HepG2 (cell line): ENCODE measurements around the gene SPRED2. TPM values are rescaled to one million over a fixed set of nuclear protein-coding genes. Genes with fewer than 3 reads are reported as not detected.

Experiments
- ARID4A ChIP-seq: sonication (generic); formaldehyde crosslinking; IDR thresholded peaks from 2 replicates; pipeline ENCODE4 v1.5.0; 2020; ENCODE audit warnings: mild to moderate bottlenecking, missing genetic modification reagents, borderline replicate concordance
- DBP ChIP-seq: sonication (generic); formaldehyde crosslinking; IDR thresholded peaks from 2 replicates; pipeline ENCODE4 v1.4.0; 2020; ENCODE audit warnings: missing genetic modification reagents; ENCODE audit errors: not compliant biosample characterization
- DPF2 ChIP-seq: sonication (generic); formaldehyde crosslinking; IDR thresholded peaks from 2 replicates; pipeline ENCODE4 v1.4.0; 2020; ENCODE audit warnings: mild to moderate bottlenecking, low read depth, missing genetic modification reagents, borderline replicate concordance
- MIER3 ChIP-seq: IDR thresholded peaks from 2 replicates; pipeline ENCODE4 v1.6.1; 2016; ENCODE audit warnings: missing compliant biosample characterization, borderline replicate concordance
- NBN ChIP-seq: fragments of 450-650 bp; conservative IDR thresholded peaks from 2 replicates; pipeline ENCODE4 v1.6.1; 2017
- NFE2 ChIP-seq: sonication (generic); formaldehyde crosslinking; IDR thresholded peaks from 2 replicates; pipeline ENCODE4 v1.4.0; 2020; ENCODE audit warnings: missing genetic modification reagents
- RAD21 ChIP-seq: fragments of 450-650 bp; formaldehyde crosslinking; IDR thresholded peaks from 2 replicates; pipeline ENCODE4 v1.5.0; 2020; ENCODE audit warnings: mild to moderate bottlenecking
- RBM39 ChIP-seq: fragments of 200-400 bp; formaldehyde crosslinking; IDR thresholded peaks from one replicate; pipeline ENCODE4 v1.6.1; 2018; ENCODE audit warnings: antibody characterized with exemption, mild to moderate bottlenecking, low read depth, low read length; ENCODE audit not compliant: poor library complexity, severe bottlenecking
- SIN3B ChIP-seq: fragments of 150-350 bp; IDR thresholded peaks from 2 replicates; pipeline ENCODE4 v1.6.1; 2014; ENCODE audit warnings: low read length
- SMARCE1 ChIP-seq: fragments of 450-650 bp; IDR thresholded peaks from 2 replicates; pipeline ENCODE4 v1.6.1; 2017; ENCODE audit warnings: borderline replicate concordance
- SMC3 ChIP-seq: IDR thresholded peaks from 2 replicates; pipeline ENCODE4 v1.6.1; 2011; ENCODE audit warnings: low read length, improper control_type of control experiment
- SRSF9 ChIP-seq: fragments of 200-400 bp; formaldehyde crosslinking; IDR thresholded peaks from 2 replicates; pipeline ENCODE4 v1.6.1; 2018; ENCODE audit warnings: borderline replicate concordance, mild to moderate bottlenecking, low read depth, low read length; ENCODE audit not compliant: insufficient read depth, poor library complexity, severe bottlenecking
- TFAP4 ChIP-seq: sonication (generic); IDR thresholded peaks from 2 replicates; pipeline ENCODE4 v1.6.1; 2016; ENCODE audit warnings: low read depth, borderline replicate concordance
- ZBTB42 ChIP-seq: sonication (generic); formaldehyde crosslinking; IDR thresholded peaks from 2 replicates; pipeline ENCODE4 v1.5.0; 2020; ENCODE audit warnings: mild to moderate bottlenecking, missing genetic modification reagents
- ZFP36 ChIP-seq: fragments of 150-350 bp; IDR thresholded peaks from 2 replicates; pipeline ENCODE4 v1.6.1; 2018; ENCODE audit warnings: borderline replicate concordance, low read length, low read depth; ENCODE audit not compliant: partially characterized antibody
- ZNF207 ChIP-seq: fragments of 450-650 bp; IDR thresholded peaks from 2 replicates; pipeline ENCODE4 v1.6.1; 2016; ENCODE audit warnings: antibody characterized with exemption, borderline replicate concordance
- ZNF577 ChIP-seq: sonication (generic); formaldehyde crosslinking; IDR thresholded peaks from 2 replicates; pipeline ENCODE4 v1.4.0; 2020; ENCODE audit warnings: mild to moderate bottlenecking, low read depth, missing genetic modification reagents, borderline replicate concordance
- ZNF720 ChIP-seq: sonication (generic); formaldehyde crosslinking; IDR thresholded peaks from 2 replicates; pipeline ENCODE4 v1.4.0; 2020; ENCODE audit warnings: missing genetic modification reagents
- ZSCAN12 ChIP-seq: sonication (generic); formaldehyde crosslinking; IDR thresholded peaks from 2 replicates; pipeline ENCODE4 v1.9.0; 2021; ENCODE audit warnings: mild to moderate bottlenecking, missing genetic modification reagents
- polyA plus RNA-seq, 8 experiments: library from polyadenylated mRNA; depleted of rRNA in 3 of 8; stranded (reverse) in 7 of 8; unstranded in 1 of 8; fragments of >200 nt; fragmentation: Illumina TruSeq in 4 of 8; extraction: Trizol in 4 of 8; gene quantifications; 2 replicates each; pipeline versions ENCODE4 v1.2.1 to v1.2.3, GENCODE V29; 2011 to 2016; ENCODE audit warnings: low read depth in 4 of 8, missing spikeins in 1 of 8, mixed read lengths in 1 of 8; ENCODE audit not compliant: insufficient read depth in 1 of 8
- total RNA-seq, 5 experiments: library from RNA; depleted of rRNA; stranded (reverse); fragments of >200 nt; fragmentation: Illumina TruSeq; extraction: Trizol; gene quantifications; 2 replicates each; pipeline ENCODE4 v1.2.3, GENCODE V29; 2016; ENCODE audit warnings: low read depth in 1 of 5
- TF ChIP-seq, protein P1 (sequence below): IDR thresholded peaks from 2 replicates; pipeline ENCODE4 v1.6.1; 2016; ENCODE audit warnings: control low read depth
- TF ChIP-seq, protein P2 (sequence below): sonication (generic); formaldehyde crosslinking; IDR thresholded peaks from 2 replicates; pipeline ENCODE4 v1.5.1; 2020; ENCODE audit warnings: mild to moderate bottlenecking, moderate library complexity, missing genetic modification reagents

Gene SPRED2
- total and polyA plus RNA-seq, 2 of the 13 experiments (the other 11 are each of a cell fraction or from before 2014, with no cell fraction given): 13.0 to 37.0 TPM

DNA sequence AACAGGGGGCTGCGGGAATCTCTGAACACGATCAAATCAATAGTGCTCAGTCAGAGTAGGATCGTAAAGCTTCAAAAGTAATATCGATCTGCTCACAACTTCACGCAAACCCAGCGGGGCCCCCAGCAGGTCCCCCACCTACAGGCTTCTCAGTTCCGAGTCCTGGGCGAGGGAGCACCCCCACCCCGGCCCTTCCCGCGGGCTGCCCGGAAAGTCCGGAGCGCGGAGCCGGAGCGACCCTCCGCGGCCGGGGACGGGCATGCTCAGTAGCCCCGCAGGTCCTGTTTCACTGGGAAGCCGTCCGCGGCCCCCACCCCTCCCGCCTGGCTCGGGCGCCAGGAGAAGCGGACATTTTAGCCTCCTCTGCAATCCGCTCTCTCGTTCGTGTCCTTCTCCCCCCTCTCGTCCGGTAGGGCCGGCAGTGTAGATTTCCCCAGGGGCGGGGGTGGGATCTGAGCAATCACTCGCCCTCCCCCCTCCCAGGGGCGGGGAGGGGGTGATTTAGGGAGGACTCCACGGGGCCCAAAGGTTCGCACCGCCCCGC is 3.3 kb upstream of the SPRED2 start (continued):
- TF ChIP-seq, protein P1, sequence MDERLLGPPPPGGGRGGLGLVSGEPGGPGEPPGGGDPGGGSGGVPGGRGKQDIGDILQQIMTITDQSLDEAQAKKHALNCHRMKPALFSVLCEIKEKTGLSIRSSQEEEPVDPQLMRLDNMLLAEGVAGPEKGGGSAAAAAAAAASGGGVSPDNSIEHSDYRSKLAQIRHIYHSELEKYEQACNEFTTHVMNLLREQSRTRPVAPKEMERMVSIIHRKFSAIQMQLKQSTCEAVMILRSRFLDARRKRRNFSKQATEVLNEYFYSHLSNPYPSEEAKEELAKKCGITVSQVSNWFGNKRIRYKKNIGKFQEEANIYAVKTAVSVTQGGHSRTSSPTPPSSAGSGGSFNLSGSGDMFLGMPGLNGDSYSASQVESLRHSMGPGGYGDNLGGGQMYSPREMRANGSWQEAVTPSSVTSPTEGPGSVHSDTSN (CRISPR knock-in tag): no peak
- TF ChIP-seq, protein P2, sequence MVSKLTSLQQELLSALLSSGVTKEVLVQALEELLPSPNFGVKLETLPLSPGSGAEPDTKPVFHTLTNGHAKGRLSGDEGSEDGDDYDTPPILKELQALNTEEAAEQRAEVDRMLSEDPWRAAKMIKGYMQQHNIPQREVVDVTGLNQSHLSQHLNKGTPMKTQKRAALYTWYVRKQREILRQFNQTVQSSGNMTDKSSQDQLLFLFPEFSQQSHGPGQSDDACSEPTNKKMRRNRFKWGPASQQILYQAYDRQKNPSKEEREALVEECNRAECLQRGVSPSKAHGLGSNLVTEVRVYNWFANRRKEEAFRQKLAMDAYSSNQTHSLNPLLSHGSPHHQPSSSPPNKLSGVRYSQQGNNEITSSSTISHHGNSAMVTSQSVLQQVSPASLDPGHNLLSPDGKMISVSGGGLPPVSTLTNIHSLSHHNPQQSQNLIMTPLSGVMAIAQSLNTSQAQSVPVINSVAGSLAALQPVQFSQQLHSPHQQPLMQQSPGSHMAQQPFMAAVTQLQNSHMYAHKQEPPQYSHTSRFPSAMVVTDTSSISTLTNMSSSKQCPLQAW (CRISPR knock-in tag): peak; percentile 74; the same call in 1 of the 2 replicates
- TF ChIP-seq ZFP36 (no peak), SMC3 (no peak; the same call in 1 of the 2 replicates), ZNF577 (CRISPR knock-in tag) (no peak), NFE2 (CRISPR knock-in tag) (no peak), MIER3 (CRISPR knock-in tag) (no peak; the same call in 1 of the 2 replicates), RAD21 (CRISPR knock-in tag) (peak; percentile 72; the same call in 1 of the 2 replicates), DBP (CRISPR knock-in tag) (peak; percentile 72), SRSF9 (no peak), ARID4A (CRISPR knock-in tag) (no peak), ZNF207 (no peak), ZNF720 (CRISPR knock-in tag) (no peak), SIN3B (no peak; the same call in 1 of the 2 replicates), NBN (no peak), ZSCAN12 (CRISPR knock-in tag) (peak; percentile 63; the same call in 1 of the 2 replicates), ZBTB42 (CRISPR knock-in tag) (no peak), SMARCE1 (no peak), DPF2 (no peak), TFAP4 (peak; percentile 40; the same call in 1 of the 2 replicates), RBM39 (peak; percentile 90)
